LHCN-M2 (cell line): ENCODE results near the gene RNF220. TPM values are rescaled to one million over a fixed set of nuclear protein-coding genes. Genes with fewer than 3 reads are reported as not detected.

Experiments used
- DNase-seq: peaks from one replicate; pipeline ENCODE4 v3.0.0-alpha.2; 2012; ENCODE audit warnings: low read depth
- total RNA-seq: library from RNA; depleted of rRNA; stranded (reverse); fragments of >200 nt; gene quantifications from 2 replicates; pipeline ENCODE4 v1.2.3, GENCODE V29; 2014

Gene RNF220
- total RNA-seq, 1 experiment from 2014 or later: 124 TPM

- DNase-seq: no peak
These were observed 116.5 kb downstream of the RNF220 start for GRCh38 chr1:44521378-44522080.

GRCh38 chr1:44523593-44524591 lies 118.8 kb downstream of the RNF220 start:
- no peak for DNase-seq

GRCh38 chr1:44524655-44525500 lies 119.8 kb downstream of the RNF220 start:
- no peak for DNase-seq

- DNase-seq: no peak
These were observed 121.4 kb downstream of the RNF220 start for GRCh38 chr1:44526295-44527073.

GRCh38 chr1:44531785-44532566 lies 126.9 kb downstream of the RNF220 start:
- DNase-seq: peak; percentile 44

GRCh38 chr1:44532567-44532944 lies 127.5 kb downstream of the RNF220 start:
- DNase-seq: no peak

GRCh38 chr1:44534771-44535170 lies 129.7 kb downstream of the RNF220 start:
- DNase-seq: no peak

GRCh38 chr1:44536357-44537209 lies 131.5 kb downstream of the RNF220 start:
- DNase-seq: no peak

GRCh38 chr1:44537538-44537937 lies 132.5 kb downstream of the RNF220 start:
- no peak for DNase-seq

- DNase-seq: no peak
These were observed 132.9 kb downstream of the RNF220 start for GRCh38 chr1:44537956-44538355.

- no peak for DNase-seq
These were observed 135.1 kb downstream of the RNF220 start for GRCh38 chr1:44539991-44540730.

GRCh38 chr1:44542420-44543063 lies 137.5 kb downstream of the RNF220 start:
- no peak for DNase-seq

GRCh38 chr1:44543064-44543744 lies 138.1 kb downstream of the RNF220 start:
- DNase-seq: no peak

- DNase-seq: no peak
These were observed 138.7 kb downstream of the RNF220 start for GRCh38 chr1:44543786-44544185.

GRCh38 chr1:44544960-44545359 lies 139.9 kb downstream of the RNF220 start:
- no peak for DNase-seq

- DNase-seq: no peak
These were observed 140.9 kb downstream of the RNF220 start for GRCh38 chr1:44545961-44546360.

- no peak for DNase-seq
These were observed 141.5 kb downstream of the RNF220 start for GRCh38 chr1:44546403-44547053.
